Sigmoid colon (tissue), 4 donors: ENCODE measurements around the gene CDX1.
A peak's percentile ranks its signal among the peaks of the same experiment; 100 is the strongest.

Source experiments
- EP300 ChIP-seq, 4 donors: sonication (generic); formaldehyde crosslinking; IDR thresholded peaks; one replicate each; pipeline ENCODE4 v1.6.1; 2017; ENCODE audit warnings: antibody characterized with exemption in 4 of 4
- TF ChIP-seq, protein P1 (sequence below), 4 experiments: fragments of 450-650 bp in 3 of 4; fragments of 200-600 bp in 1 of 4; IDR thresholded peaks; one replicate each; pipeline ENCODE4 v1.5.1; 2016 to 2019; ENCODE audit warnings: antibody characterized with exemption in 4 of 4, mild to moderate bottlenecking in 3 of 4, moderate library complexity in 2 of 4

DNA sequence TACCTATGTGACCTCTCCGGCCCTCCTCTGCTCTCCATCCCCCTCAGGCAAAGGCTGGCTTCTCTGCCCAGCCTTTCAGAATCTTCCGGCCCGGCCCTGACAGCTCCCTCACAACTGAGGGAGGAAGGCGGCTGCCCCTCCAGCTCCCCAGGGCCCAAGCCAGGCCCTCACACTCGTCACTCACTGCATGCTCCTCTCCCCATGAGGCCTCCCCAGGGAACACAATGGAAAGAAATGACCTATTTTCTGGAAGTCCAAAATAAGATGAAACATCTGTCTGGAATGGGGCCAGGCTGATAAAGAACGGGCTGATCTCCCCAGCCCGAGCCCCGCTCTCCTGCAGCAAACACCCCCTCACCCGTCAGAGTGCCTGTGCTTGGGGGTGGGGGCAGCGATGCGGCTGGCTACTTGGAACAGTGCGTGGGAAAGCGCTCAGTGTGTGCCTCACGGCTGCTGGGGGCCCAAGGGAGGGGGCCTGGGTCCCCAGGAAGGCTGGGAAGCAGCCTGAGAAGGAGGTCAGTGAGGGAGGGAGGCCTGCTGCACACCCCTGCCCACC lies 22.3 kb upstream of the CDX1 start:
- TF ChIP-seq EP300 (IDR thresholded peaks at IDR 0.05): peak in 2 of 4 donors; percentile 37 to 58
- TF ChIP-seq, protein P1, sequence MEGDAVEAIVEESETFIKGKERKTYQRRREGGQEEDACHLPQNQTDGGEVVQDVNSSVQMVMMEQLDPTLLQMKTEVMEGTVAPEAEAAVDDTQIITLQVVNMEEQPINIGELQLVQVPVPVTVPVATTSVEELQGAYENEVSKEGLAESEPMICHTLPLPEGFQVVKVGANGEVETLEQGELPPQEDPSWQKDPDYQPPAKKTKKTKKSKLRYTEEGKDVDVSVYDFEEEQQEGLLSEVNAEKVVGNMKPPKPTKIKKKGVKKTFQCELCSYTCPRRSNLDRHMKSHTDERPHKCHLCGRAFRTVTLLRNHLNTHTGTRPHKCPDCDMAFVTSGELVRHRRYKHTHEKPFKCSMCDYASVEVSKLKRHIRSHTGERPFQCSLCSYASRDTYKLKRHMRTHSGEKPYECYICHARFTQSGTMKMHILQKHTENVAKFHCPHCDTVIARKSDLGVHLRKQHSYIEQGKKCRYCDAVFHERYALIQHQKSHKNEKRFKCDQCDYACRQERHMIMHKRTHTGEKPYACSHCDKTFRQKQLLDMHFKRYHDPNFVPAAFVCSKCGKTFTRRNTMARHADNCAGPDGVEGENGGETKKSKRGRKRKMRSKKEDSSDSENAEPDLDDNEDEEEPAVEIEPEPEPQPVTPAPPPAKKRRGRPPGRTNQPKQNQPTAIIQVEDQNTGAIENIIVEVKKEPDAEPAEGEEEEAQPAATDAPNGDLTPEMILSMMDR (IDR thresholded peaks at IDR 0.05): no peak
